ENCODE data around the gene MCEE.
"Not testable (repeated sequence)": the region's sequence is repeated elsewhere in the genome, so short reads cannot be mapped to it uniquely, and the experiment has no call there.

The MCEE gene

DNA sequence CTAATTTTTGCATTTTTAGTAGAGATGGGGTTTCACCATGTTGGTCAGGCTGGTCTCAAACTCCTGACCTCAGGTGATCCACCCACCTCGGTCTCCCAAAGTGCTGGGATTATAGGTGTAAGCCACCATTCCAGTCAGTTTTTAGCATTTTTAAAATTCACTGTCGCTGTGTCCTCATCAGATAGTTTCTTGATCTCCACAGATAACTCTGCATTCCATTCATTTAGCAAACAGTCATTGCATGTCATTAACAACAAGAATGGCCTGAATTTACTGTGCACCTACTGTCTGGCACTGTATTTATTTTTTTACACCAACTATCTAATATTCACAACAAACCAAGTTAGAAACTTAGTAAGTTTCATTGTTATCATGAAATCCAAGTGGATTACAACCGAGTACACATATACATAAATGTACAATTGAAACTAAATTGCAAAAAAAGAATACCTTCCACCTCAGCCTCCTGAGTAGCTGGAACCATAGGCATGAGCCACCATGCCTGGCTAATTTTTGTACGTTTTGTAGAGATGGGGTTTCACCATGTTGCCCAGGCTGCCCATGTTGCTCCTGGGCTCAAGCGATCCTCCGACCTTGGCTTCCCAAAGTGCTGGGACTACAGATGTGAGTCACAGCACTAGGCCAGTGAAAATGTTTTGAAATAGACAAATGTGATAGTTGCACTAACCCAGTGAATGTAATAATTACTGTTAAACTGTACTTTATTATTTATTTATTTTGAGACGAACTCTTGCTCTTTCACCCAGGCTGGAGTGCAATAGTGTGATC is 4.3 kb downstream of the MCEE start:
- no peak for FAIRE-seq

DNA sequence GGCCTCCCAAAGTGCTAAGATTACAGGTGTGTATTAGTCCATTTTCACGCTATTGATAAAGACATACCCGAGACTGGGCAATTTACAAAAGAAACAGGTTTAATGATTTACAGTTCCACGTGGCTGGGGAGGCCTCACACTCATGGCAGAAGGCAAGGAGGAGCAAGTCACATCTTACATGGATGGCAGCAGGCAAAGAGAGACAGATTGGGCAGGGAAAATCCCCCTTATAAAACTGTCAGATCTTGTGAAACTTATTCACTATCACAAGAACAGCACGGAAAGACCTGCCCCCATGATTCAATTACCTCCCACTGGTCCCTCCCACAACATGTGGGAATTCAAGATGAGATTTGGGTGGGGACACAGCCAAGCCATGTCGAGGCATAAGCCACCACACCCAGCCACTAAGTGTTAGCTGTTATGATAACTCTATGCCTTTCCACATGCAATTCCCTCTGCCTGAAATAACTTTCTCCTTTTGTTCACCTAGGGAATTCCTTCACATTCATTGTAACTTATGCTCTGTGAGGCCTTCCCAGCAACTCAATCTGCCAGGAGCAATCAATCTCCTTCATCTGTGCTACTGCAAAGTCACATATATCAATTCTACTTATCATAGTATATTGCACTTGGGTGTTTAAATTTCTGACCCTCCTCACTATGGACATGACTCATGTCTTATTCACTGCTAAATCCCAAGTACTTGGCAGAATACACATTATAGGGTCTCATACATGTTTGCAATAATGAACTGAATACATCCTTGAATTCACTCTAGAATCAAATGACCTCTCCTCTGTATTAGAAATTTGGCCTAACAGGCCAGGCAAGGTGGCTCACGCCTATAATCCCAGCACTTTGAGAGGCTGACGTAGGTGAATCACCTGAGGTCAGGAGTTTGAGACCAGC is 7.4 kb downstream of the MCEE start:
- no peak for FAIRE-seq

DNA sequence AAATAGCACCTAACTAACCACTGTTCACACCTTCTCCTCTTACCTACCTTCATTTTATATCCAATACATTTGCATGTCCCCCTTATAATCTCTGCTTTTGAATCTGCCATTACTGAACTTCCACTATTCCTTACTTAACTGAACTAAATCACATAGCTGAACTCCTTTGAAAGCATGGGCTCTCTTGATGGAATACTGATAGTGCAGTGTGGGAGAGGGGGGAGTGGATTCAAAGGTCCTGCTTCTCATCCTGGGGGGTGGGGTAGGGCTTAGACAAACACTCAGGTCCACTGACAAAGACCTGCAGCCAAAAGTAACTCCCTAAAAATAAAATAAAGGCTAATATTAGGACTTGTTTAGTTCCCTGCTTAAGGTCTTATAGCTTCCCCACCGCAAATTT is 8.6 kb downstream of the MCEE start:
- no peak for FAIRE-seq

DNA sequence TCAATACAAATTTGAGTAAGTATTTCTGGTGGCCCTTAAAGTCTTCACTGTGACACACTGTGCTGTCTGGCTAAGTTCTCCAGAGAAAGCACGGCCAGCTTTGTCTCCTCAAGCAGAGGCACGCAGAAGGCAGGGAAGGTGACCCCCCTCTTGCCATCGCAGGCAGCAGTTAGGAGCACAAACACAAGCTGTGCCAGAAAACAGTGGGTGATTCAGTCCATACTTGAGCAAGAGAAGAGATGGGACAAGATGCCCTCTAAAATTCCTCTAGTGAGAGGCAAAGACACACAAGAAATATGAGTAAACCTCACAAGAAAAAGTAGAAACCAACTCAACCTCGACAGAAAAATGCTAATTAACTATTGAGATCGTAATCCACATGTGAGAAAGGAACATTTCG is 9.8 kb downstream of the MCEE start:
- FAIRE-seq: no peak

DNA sequence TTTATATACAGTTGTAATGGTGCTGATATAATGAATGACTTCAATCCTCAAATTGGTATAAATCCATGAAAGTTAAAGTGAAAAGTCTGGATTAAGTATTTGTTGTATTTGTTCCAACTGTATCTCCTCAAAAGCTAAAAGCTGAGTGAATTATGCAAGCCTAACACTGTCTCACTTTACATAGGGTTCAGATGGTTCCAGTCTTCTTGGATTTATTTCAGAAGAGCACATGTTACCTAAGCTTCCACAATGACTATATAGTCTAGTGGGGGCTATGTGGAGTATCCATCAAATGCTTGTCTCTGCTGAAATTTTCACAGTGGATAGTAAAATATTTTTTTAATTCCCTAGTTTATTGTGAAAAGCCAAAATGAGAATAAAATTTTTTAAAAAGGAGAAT is 13.0 kb downstream of the MCEE start:
- no peak for FAIRE-seq

DNA sequence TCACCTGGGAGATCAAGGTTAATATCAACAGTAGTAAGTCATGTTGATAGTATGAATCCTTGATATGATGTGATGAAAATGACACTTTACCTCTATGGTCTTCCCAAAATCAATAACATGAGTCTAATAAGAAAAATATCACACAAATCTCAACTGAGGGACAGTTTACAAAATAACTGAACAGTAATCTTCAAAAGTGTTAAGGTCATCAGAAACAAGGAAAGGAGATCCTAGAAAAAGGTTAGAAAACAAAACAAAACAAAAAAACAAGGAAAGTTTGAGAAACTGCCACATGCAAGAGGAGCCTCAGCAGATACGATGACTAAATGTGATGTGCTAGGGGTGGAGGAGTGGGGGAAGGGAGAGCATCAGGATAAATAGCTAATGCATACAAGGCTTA is 16.2 kb downstream of the MCEE start:
- FAIRE-seq: no peak

DNA sequence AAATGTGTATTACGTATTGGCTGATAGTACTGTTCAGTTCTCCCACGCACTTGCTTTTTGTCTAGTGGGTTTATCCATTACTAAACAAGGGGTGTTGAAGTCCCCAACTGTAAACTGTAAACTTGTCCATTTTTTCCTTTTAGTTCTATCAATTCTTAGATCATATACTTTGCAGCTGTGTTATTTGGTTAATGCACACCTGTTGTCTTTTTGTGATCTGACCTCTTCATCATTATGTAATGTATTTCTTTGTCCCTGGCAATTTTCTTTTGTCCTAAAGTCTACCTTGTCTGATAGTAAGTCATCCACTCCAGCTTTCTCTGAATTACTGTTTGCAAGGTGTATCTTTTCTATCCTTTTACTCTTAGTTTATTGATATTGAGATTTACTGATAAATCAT is 21.9 kb downstream of the MCEE start:
- FAIRE-seq: no peak

DNA sequence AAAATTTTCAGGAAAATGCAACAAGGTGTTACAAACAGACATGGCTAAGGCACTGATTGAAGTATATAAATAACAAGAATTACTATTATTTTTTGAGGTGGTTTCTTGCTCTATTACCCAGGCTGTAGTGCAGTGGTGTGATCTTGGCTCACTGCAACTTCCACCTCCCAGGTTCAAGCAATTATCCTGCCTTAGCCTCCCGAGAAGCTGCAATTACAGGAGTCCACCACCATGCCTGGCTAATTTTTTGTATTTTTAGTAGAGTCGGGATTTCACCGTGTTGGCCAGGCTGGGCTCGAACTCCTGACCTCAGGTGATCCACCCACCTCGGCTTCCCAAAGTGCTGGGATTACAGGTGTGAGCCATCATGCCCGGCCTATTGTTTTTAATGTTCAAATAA is 23.6 kb downstream of the MCEE start:
- not testable (repeated sequence) for FAIRE-seq

DNA sequence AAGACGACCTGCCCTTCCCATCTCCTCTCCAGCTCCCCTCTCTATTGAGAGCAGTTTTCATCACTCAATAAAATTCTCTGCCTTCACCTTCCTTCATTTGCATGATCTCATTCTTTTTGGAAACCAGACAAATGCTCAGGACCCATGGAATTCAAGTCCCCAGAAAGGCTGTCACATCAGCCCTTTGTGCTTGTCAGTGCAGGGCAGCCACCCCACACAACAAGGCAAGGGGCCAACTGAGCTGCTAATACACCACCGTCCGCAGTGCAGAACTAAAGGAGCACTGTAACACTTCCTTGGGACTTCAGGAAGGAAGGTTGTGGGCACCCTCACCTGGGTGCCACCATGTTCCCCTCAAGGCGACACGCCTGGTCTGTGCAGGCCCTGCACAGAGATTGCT is 26.2 kb downstream of the MCEE start:
- no peak for FAIRE-seq

DNA sequence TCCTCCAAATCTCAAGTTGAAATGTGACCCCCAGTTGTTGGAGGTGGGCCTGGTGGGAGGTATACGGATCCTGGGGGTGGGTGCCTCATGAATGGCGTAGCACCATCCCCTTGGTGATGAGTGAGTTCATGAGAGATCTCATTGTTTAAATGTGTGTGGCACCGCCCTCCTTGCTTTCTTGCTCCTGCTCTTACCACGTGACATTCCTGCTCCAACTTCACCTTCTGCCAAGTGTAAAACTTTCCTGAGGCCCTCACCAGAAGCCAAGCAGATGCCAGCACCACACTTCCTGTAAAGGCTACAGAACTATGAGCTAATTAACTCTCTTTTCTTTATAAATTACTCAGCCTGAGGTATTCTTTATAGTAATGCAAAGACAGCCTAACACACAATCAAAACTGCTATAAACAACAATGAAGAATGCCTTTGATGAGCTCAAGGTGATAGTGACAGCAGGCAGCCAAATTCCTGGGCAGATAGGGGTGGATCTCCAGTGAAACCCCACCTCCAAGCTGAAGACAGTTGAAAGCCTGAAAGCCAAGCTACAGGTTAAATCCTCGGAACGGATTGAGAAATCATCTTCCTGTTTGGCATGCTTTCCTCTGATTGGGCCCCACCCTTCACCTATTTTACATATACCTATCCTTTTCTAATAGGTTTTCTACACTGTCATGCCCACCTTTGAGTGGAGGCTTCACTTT is 26.9 kb downstream of the MCEE start:
- no peak for FAIRE-seq

DNA sequence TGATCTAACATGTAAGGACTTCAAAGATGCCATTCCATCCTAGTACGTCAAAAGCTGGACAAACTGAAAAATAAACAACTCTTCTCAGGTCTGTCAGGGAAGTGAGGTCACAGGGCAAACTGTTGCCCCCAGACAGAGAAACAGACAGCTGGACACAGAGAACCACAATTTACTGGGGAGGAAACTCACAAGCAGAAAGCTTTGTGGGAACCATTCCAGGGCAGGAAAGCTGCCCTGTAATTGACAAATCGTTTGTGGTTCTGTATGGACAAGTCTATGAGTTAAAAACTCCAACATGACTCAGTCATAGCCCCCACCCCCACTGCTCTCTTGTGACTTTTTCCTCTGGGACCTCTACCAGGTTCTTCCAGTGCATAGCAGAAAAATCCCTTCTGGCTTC is 28.4 kb downstream of the MCEE start:
- no peak for FAIRE-seq

DNA sequence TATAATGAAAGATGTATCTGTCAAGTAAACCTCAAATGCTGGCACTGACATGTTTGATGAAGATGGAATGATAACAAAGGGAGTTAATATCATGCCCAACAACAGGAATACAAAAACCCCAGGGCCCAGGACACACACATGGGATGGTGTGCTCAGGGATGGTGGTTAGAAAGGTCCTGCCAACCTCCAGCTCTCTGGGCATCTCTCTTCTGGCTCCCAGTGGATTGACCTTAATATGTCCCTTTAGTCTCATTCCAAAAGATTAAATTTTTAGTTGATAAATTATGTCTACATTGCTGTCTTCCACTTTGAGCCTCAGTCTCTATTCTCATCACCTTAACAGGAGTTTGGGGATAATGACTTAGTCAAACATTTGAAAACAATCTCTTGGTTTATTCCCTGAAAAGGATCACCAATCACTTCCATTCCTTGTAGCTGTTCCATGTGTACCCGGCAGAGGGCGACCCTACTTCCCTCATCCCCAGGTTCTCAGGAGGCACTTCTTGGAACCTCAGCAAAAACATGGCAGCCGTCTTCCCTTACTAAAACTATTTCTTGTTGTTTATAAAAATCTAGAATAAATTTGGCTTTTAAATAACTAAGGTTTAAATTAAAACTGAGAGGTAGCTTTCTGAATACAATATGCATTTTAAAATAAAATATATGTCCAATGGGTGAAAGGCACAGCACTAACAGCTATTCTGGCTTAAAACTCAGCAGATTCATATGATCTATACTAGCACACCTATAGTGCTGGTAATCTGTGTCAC is 29.6 kb downstream of the MCEE start:
- FAIRE-seq: peak; percentile 81

DNA sequence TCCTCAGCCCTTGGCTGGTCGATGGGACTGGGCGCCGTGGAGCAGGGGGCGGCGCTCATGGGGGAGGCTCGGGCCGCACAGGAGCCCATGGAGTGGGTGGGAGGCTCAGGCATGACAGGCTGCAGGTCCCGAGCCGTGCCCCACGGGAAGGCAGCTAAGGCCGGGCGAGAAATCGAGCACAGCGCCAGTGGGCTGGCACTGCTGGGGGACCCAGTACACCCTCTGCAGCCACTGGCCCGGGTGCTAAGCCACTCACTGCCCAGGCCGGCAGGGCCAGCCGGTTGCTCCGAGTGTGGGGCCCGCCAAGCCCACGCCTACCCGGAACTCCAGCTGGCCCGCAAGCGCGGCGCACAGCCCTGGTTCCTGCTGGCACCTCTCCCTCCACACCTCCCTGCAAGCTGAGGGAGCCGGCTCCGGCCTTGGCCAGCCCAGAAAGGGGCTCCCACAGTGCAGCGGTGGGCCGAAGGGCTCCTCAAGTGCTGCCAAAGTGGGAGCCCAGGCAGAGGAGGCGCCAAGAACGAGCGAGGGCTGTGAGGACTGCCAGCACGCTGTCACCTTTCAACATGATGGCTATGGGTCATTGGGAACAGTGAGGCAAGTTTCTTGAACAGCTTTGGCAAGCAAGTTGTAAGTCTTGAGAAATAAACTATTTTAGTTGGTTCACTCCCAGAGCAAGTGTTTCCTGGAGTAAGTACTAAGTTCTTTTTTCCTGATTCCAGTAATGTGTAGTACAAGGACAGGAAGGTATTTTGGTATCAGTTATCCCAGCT is 37.4 kb downstream of the MCEE start:
- FAIRE-seq: not testable (repeated sequence)

DNA sequence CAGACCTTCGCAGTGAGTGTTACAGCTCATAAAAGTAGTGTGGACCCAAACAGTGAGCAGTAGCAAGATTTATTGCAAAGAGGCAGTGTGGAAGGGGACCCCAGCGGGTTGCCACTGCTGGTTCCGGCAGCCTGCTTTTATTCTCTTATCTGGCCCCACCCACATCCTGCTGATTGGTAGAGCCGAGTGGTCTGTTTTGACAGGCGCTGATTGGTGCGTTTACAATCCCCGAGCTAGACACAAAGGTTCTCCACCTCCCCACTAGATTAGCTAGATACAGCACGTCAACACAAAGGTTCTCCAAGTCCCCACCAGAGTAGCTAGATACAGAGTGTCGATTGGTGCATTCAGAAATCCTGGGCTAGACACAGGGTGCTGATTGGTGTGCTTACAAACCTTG is 38.2 kb downstream of the MCEE start:
- FAIRE-seq: not testable (repeated sequence)

DNA sequence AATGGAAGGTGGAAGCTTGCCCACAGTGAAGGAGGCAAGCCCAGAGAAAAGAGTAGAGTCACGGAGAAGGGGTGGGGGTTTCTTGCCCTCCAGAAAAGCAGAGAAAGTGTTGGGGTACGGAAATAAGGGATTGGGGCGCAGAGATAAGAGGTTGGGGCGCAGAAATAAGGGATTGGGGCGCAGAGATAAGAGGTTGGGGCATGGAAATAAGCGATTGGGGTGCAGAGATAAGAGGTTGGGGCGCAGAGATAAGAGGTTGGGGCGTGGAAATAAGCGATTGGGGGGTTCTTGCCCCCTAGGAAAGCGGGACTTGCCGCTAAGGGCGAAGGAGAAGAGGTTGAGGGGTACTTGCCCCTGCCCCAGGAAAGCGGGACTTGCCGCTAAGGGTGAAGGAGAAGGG is 40.6 kb downstream of the MCEE start:
- FAIRE-seq: not testable (repeated sequence)

DNA sequence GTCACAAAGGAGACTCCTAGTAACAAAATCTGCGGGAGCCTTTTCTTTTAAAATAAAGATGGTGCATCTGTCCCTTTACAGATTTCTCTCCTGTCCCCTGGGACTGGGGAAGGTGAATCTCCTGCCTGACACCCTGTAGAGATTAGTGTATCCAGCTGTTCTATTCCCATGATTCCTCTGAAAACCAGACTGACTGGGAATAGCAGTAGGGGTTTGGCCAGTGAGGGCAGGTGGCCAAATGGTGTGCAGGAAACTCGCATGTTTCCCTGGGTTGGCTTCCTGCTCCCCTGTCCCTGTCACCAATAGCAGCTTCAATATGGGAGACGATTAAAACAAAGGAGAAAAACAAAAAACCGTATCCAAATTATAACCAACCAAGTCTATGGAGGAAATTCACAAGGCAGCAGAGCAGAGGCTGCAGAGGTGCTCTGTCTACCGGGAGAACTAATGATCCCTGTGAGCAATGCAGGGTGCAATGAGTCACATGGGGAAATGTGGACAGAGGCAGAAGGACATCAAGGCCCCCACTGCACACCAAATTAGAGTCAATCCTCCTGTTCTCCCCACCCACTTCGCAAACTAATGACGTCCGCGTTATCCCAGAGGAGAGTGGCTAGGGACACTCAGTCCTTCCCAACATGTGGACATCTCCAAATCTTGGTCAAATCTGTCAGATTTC is 44.6 kb downstream of the MCEE start:
- FAIRE-seq: not testable (repeated sequence)

DNA sequence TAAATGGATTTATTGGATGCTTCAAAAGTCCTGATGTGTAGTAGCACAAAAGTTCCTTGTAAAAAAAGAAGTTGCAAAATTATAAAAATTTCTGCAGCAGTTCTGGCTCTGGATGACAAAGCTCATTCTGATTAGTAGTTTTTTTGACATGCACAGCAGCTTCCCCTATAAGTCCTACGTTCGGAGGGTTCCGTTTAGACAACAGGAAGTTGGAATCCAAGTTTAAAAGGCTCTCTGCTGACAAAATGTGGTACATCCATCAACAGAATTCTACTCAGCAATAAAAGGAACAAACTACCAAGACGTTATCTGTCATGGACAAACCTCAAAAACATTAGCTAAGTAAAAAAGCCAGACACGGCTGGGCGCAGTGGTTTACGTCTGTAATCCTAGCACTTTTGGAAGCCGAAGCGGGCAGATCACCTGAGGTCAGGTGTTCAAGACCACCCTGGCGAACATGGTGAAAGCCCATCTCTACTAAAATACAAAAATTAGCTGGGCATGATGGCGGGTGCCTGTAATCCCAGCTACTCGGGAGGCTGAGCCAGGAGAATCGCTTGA is 46.2 kb downstream of the MCEE start:
- FAIRE-seq: not testable (repeated sequence)

DNA sequence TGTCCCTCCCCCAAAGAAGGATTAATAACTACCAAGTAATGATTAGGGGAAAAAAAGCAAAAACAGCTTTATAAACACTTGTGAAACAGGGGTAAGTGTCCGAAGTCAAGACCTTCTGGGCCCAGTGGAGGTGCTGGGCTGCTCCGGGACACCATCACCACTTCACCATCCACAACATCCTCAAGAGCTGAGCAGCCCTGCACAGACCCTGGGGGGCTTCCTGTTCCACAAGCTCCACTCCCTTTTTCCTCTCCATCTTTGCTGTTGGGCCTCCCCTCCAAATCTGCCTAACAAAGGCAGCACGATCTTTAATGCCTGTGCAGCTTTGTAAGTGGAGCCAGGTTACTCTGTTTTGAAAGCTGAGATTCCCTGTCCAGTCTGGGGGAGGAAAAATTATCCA is 46.7 kb downstream of the MCEE start:
- not testable (repeated sequence) for FAIRE-seq

DNA sequence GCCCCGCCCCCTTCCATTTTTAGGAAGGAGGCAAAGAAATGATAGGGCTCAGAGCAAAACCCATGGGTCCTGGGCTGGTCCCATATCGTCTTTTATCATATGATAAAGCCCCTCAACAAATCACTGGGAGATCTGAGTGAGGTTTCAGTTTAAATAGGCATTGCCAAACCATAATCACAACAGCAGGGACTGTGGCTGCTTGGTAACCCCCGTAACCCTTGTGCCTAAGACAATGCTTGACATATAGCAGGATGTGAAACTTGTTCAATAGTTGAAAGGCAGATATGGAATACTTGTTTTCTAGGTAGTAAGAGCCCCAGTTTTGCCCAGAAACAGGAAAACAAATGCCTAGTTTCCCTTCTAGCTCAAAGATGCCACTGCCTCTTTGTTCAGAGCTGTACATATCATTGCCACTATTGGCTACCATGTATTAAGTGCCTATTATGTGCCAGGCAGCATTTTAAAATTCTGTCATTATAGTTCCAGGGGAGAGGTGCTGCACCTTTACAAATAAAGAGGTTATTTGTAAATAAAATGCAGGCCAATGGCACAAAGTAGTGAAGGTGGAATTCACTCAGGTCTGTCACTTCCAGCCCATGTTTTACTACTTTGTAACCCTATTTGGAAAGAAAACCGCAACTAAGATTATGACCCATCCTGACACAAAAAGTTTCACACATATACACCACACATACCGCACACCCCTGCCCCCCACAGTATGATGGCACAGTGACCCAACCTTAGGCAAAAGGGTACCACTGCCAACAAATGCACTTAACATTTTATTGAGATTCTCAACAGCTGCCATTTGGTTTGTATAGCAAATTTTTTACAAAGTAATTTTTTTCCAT is 47.4 kb downstream of the MCEE start:
- FAIRE-seq: no peak

DNA sequence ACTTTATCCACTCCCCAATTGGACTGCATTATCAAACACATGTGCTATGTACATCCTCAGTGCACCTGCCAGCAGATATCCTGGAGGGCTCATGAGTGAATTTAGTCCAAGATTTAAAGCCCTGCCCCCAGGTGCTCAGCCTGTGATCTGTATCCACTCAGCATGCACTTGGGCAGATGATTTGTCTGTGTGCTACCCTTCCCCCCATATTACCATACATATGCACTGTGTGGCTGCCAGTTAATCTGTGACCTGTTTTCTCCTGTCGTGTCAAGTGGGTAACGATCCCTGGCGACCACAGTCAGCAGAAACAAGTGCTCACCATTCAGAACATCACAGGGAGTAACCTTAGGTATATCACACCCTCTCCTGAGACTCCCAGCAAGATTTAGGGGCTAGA is 51.4 kb downstream of the MCEE start:
- FAIRE-seq: no peak

Measured in islet of Langerhans (tissue), 1 donor.